Thoracic aorta (tissue), 2 donors: Measurements from ENCODE around the gene PITPNM1. TPM values are rescaled to one million over a fixed set of nuclear protein-coding genes. Genes with fewer than 3 reads are reported as not detected.
"Not testable (repeated sequence)": the region's sequence is repeated elsewhere in the genome, so short reads cannot be mapped to it uniquely, and the experiment has no call there.

Experiments used
- ATAC-seq: fragments of 150-250 bp; one replicate; pipeline ENCODE4 v1.8.0; 2017; ENCODE audit warnings: low read depth; ENCODE audit not compliant: insufficient number of reproducible peaks, low FRiP score
- DNase-seq: peaks from one replicate; pipeline ENCODE4 v3.0.0-alpha.2; 2020; ENCODE audit warnings: low spot score
- H3K27ac ChIP-seq, 2 donors: fragments of 200-600 bp; sonication (generic); 1 replicate in 1 of 2; 2 replicates in 1 of 2; pipeline ENCODE4 v1.5.1; 2016; ENCODE audit warnings: mild to moderate bottlenecking in 2 of 2, moderate library complexity in 2 of 2
- H3K27me3 ChIP-seq: fragments of 200-600 bp; sonication (generic); replicated peaks from 2 replicates; pipeline ENCODE4 v1.6.0; 2016; ENCODE audit warnings: mild to moderate bottlenecking; ENCODE audit not compliant: insufficient read depth
- H3K36me3 ChIP-seq: fragments of 200-600 bp; sonication (generic); one replicate; pipeline ENCODE4 v1.5.1; 2016
- H3K4me1 ChIP-seq, 2 donors: fragments of 200-600 bp; sonication (generic); 1 replicate in 1 of 2; 2 replicates in 1 of 2; pipeline versions ENCODE4 v1.5.1 to v1.6.0; 2016; ENCODE audit warnings: low read depth in 2 of 2, mild to moderate bottlenecking in 1 of 2; ENCODE audit not compliant: control insufficient read depth in 1 of 2
- H3K4me3 ChIP-seq: fragments of 200-600 bp; sonication (generic); 2 replicates; pipeline ENCODE4 v1.5.1; 2016; ENCODE audit warnings: mild to moderate bottlenecking
- H3K9me3 ChIP-seq: fragments of 200-600 bp; sonication (generic); 2 replicates; pipeline ENCODE4 v1.5.1; 2016
- CTCF ChIP-seq: fragments of 200-600 bp; sonication (generic); IDR thresholded peaks from one replicate; pipeline ENCODE4 v1.5.1; 2019; ENCODE audit warnings: antibody characterized with exemption
- total RNA-seq, 2 donors: library from RNA; depleted of rRNA; stranded (reverse); fragments of >200 nt; gene quantifications; one replicate each; pipeline versions ENCODE4 v1.1.0 to v1.2.3, GENCODE V29; 2016

Gene PITPNM1
- total RNA-seq, 2 donors from 2014 or later: 27.1 to 32.5 TPM

GRCh38 chr11:67484847-67485311, 20.3 kb downstream of the PITPNM1 start:
- no peak for ATAC-seq
- TF ChIP-seq CTCF: no peak
- peak overlapping the region; percentile 7 for H3K4me3 ChIP-seq
- H3K27me3 ChIP-seq: no peaks in the 10 kb centered on the region
- no peaks in the 10 kb centered on the region for H3K9me3 ChIP-seq
- peaks cover 4% of the 10 kb centered on the region for H3K36me3 ChIP-seq
- DNase-seq: no peak
- no peak overlapping the region for H3K27ac ChIP-seq
- peaks cover 18 to 27% of the 10 kb centered on the region in 2 donors for H3K4me1 ChIP-seq

- peak overlapping the region in 1 of 2 donors; percentile 75 for H3K27ac ChIP-seq
- no peak for TF ChIP-seq CTCF
Observed at GRCh38 chr11:67483831-67484665, 21.1 kb downstream of the PITPNM1 start.

GRCh38 chr11:67482827-67483798, 22.1 kb downstream of the PITPNM1 start, which contains the start of gene AIP:
AIP (plus strand) TSS chr11:67483026; CDS start chr11:67483159, 133 bp downstream.
- peak; percentile 98 for ATAC-seq
- Histone ChIP-seq H3K9me3 (no peaks in the 10 kb centered on the region), H3K27ac (peak within 1 kb of the TSS; percentile 75 to 78), H3K4me1 (peaks cover 18 to 27% of the 10 kb centered on the region in 2 donors), H3K4me3 (peak within 1 kb of the TSS; percentile 72), H3K36me3 (peaks cover 4% of the 10 kb centered on the region), H3K27me3 (no peaks in the 10 kb centered on the region)
- peak; percentile 92 for DNase-seq
- no peak for TF ChIP-seq CTCF

More at GRCh38 chr11:67483831-67484665, 21.1 kb downstream of the PITPNM1 start:
- H3K36me3 ChIP-seq: peaks cover 4% of the 10 kb centered on the region
- no peak for DNase-seq
- peaks cover 18 to 27% of the 10 kb centered on the region in 2 donors for H3K4me1 ChIP-seq
- no peaks in the 10 kb centered on the region for H3K9me3 ChIP-seq
- H3K27me3 ChIP-seq: no peaks in the 10 kb centered on the region
- peak overlapping the region; percentile 72 for H3K4me3 ChIP-seq
- no peak for ATAC-seq

- no peaks in the 10 kb centered on the region for H3K36me3 ChIP-seq
- DNase-seq (no peak), ATAC-seq (no peak)
- no peaks in the 10 kb centered on the region for H3K9me3 ChIP-seq
- no peaks in the 10 kb centered on the region for H3K27me3 ChIP-seq
- TF ChIP-seq CTCF: no peak
- H3K4me1 ChIP-seq: peaks cover 18 to 27% of the 10 kb centered on the region in 2 donors
- H3K4me3 ChIP-seq: peak overlapping the region; percentile 72
- H3K27ac ChIP-seq: peak overlapping the region; percentile 75 to 78
Observed at GRCh38 chr11:67482275-67482826, 22.8 kb downstream of the PITPNM1 start.

- ATAC-seq, DNase-seq, H3K4me1 ChIP-seq, H3K27me3 ChIP-seq, H3K4me3 ChIP-seq, H3K36me3 ChIP-seq, H3K9me3 ChIP-seq, H3K27ac ChIP-seq: not testable (repeated sequence)
Observed at GRCh38 chr11:67477344-67478050, 27.7 kb downstream of the PITPNM1 start.

- not testable (repeated sequence) for H3K27ac ChIP-seq, H3K27me3 ChIP-seq, H3K36me3 ChIP-seq, H3K9me3 ChIP-seq, H3K4me1 ChIP-seq, ATAC-seq, H3K4me3 ChIP-seq, DNase-seq
Observed at GRCh38 chr11:67476692-67477091, 28.5 kb downstream of the PITPNM1 start.
